DND-41 (cell line): ENCODE data around the gene AKNA.

ENCODE experiments used
- EZH2 ChIP-seq: IDR thresholded peaks from 3 replicates; pipeline ENCODE4 v1.6.1; 2012; ENCODE audit warnings: borderline replicate concordance, low read depth, mild to moderate bottlenecking, moderate library complexity, low read length, inconsistent platforms; ENCODE audit not compliant: severe bottlenecking
- TF ChIP-seq, protein P1 (sequence below): IDR thresholded peaks from 2 replicates; pipeline ENCODE4 v1.5.1; 2012; ENCODE audit warnings: borderline replicate concordance, low read length, moderate library complexity, mild to moderate bottlenecking; ENCODE audit not compliant: poor library complexity, severe bottlenecking; ENCODE audit errors: extremely low read depth

DNA sequence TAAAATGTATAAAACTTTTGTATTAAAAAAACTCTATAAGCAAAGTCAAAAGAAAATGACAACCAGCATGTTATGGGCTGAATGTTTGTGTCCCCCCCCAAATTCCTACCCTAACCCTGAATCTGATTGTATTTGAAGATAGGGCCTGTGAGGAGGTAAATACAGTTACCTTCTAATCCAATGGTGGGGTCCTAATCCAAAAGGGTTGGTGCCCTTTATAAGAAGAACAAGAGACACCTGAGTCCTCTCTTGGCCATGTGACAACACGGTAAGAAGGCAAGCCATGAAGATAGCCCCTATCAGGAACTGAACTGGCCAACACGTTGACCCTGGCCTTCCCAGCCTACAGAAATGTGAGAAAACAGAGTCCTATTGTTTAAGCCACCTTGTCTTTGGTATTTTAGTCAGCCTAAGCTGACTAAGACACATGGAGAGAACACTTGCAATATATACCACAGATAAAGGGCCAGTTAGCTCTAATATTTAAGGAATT lies 49.7 kb upstream of the AKNA start:
- TF ChIP-seq, protein P1, sequence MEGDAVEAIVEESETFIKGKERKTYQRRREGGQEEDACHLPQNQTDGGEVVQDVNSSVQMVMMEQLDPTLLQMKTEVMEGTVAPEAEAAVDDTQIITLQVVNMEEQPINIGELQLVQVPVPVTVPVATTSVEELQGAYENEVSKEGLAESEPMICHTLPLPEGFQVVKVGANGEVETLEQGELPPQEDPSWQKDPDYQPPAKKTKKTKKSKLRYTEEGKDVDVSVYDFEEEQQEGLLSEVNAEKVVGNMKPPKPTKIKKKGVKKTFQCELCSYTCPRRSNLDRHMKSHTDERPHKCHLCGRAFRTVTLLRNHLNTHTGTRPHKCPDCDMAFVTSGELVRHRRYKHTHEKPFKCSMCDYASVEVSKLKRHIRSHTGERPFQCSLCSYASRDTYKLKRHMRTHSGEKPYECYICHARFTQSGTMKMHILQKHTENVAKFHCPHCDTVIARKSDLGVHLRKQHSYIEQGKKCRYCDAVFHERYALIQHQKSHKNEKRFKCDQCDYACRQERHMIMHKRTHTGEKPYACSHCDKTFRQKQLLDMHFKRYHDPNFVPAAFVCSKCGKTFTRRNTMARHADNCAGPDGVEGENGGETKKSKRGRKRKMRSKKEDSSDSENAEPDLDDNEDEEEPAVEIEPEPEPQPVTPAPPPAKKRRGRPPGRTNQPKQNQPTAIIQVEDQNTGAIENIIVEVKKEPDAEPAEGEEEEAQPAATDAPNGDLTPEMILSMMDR: no peak
- no peak for TF ChIP-seq EZH2
